SK-N-SH treated with all-trans-retinoic acid at 6 μM for 48 hours (cell line): ENCODE measurements around the gene KIT.

Experiments used
- ESRRG ChIP-seq: fragments of 250-450 bp; sonication (Bioruptor Pico); IDR thresholded peaks from 2 replicates; pipeline ENCODE4 v1.6.1; 2021; ENCODE audit warnings: mild to moderate bottlenecking
- TOX ChIP-seq: fragments of 250-450 bp; sonication (Bioruptor Pico); IDR thresholded peaks from 2 replicates; pipeline ENCODE4 v1.8.0; 2021; ENCODE audit warnings: mild to moderate bottlenecking, moderate library complexity, borderline replicate concordance
- ZC3H10 ChIP-seq: fragments of 250-450 bp; sonication (Bioruptor Pico); IDR thresholded peaks from 2 replicates; pipeline ENCODE4 v1.5.1; 2021; ENCODE audit warnings: mild to moderate bottlenecking, moderate library complexity
- TF ChIP-seq, protein P1 (sequence below): fragments of 250-450 bp; sonication (Bioruptor Pico); IDR thresholded peaks from 2 replicates; pipeline ENCODE4 v1.8.0; 2020; ENCODE audit warnings: mild to moderate bottlenecking, moderate library complexity, borderline replicate concordance

DNA sequence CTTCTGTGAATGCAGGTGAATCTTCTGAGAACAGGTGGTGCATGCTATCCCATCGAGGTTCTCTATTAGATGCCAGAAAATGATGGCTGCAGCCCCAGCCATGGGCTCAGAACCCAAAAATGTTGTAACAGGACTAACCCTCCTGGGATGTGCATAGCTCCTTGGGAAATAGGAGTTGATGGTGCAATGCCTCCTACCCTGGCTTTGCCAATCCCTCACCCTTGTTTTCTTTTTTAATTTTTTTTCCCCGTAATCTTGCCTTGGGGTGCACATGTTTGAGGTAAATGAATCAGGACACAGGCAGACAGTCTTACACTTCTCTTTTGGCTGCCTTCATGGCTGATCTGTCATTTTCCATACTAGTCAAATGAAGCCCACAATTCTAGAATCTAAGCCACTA is 96.6 kb downstream of the KIT start:
- TF ChIP-seq ZC3H10 (CRISPR knock-in tag) (no peak), ESRRG (CRISPR knock-in tag) (no peak), TOX (no peak)
- TF ChIP-seq, protein P1, sequence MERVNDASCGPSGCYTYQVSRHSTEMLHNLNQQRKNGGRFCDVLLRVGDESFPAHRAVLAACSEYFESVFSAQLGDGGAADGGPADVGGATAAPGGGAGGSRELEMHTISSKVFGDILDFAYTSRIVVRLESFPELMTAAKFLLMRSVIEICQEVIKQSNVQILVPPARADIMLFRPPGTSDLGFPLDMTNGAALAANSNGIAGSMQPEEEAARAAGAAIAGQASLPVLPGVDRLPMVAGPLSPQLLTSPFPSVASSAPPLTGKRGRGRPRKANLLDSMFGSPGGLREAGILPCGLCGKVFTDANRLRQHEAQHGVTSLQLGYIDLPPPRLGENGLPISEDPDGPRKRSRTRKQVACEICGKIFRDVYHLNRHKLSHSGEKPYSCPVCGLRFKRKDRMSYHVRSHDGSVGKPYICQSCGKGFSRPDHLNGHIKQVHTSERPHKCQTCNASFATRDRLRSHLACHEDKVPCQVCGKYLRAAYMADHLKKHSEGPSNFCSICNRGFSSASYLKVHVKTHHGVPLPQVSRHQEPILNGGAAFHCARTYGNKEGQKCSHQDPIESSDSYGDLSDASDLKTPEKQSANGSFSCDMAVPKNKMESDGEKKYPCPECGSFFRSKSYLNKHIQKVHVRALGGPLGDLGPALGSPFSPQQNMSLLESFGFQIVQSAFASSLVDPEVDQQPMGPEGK (CRISPR knock-in tag) = no peak
